HG03025 (cell line): Measurements from ENCODE around the gene IL25.
"Not testable (repeated sequence)": the region's sequence is repeated elsewhere in the genome, so short reads cannot be mapped to it uniquely, and the experiment has no call there.

Source experiments
- ATAC-seq: cut with Tn5 transposase; IDR thresholded peaks from one replicate; pipeline ENCODE4 v1.9.1; 2021; ENCODE audit warnings: mild to moderate bottlenecking, moderate library complexity; ENCODE audit not compliant: unreplicated experiment, low FRiP score

Gene IL25

DNA sequence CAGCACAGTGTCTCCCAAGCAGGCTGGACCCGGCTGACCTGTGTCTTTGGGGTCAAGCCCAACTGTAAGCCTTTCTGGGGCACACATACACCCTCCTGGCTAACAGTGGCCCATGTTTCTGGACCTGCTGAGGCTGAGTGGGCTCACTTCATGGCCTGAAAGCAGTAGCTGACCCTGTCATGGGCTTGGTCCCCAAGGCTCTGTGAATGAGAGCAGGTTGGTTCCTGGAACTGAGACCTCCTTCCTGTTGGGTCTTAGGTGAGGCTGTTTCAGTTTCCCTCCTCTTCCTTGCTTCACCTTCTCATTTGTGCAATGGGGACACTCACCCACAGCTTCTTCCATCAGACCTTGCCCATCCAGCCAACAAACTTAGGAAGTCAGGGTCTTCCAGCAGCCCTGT lies 744 bp upstream of the IL25 start:
- no peak for ATAC-seq

DNA sequence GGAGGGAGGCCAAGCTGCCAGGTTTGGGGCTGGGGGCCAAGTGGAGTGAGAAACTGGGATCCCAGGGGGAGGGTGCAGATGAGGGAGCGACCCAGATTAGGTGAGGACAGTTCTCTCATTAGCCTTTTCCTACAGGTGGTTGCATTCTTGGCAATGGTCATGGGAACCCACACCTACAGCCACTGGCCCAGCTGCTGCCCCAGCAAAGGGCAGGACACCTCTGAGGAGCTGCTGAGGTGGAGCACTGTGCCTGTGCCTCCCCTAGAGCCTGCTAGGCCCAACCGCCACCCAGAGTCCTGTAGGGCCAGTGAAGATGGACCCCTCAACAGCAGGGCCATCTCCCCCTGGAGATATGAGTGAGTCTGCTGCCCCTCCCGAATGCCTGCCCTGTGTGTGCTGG lies 432 bp downstream of the IL25 start:
- no peak for ATAC-seq

DNA sequence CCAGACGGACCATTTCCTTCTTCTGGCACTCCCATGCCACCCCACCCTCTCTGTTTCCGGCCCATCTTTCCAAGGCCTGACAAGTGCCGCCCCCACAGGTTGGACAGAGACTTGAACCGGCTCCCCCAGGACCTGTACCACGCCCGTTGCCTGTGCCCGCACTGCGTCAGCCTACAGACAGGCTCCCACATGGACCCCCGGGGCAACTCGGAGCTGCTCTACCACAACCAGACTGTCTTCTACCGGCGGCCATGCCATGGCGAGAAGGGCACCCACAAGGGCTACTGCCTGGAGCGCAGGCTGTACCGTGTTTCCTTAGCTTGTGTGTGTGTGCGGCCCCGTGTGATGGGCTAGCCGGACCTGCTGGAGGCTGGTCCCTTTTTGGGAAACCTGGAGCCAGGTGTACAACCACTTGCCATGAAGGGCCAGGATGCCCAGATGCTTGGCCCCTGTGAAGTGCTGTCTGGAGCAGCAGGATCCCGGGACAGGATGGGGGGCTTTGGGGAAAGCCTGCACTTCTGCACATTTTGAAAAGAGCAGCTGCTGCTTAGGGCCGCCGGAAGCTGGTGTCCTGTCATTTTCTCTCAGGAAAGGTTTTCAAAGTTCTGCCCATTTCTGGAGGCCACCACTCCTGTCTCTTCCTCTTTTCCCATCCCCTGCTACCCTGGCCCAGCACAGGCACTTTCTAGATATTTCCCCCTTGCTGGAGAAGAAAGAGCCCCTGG lies 3.1 kb downstream of the IL25 start:
- ATAC-seq: no peak

DNA sequence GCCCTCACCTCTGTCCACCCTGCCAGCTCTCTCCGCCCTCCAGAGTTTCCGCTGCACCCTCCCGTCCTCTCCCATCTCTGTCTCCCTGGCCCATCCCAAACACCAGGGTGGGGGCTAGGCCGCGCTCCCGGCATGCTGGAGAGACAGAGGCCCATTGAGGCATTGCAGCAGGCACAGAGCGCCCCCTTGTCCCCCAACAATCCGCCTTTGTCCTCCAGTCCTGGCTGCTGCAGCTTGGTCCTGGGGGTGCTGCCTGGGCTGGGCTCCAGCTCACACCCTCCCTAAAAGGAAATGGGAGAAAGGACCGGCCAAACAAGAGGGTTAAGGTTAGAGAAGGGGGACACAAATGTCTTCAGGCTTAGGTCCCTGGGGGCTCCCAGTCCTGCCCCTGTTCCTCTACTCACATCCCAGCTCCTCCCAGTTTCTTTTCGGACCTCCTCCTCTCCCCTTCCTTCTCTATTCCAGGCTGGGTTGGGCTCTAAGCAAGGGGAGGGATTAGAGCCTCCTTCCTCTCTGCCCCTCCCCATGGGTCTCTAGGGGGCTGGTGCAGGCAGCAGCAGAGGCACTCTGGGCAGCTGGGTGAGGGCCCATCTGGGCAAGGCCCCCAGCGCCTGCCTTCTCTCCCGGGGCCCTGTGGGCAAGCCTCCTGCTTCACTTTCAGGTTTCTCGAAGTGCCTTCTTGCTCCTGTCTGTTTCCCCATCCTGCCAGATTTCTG lies 4.0 kb downstream of the IL25 start, which contains the start of gene CMTM5:
Gene CMTM5 (plus strand): TSS at position 565 of the 716 bp plus-strand sequence. CDS start 206 bp downstream, outside the sequence.
- ATAC-seq: no peak

DNA sequence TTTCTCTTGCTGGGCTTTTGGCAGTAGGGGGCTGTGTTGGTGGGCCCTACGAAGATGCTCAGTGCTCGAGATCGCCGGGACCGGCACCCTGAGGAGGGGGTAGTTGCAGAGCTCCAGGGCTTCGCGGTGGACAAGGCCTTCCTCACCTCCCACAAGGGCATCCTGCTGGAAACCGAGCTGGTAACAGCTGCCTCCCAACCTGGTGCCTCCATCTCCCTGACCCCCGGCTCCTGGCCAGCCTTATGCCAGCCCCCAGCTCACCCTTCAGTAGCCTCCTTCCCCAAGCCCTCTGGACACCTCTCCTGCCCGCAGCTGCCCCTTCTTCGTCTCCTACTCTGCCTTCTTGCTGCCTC lies 4.6 kb downstream of the IL25 start:
- no peak for ATAC-seq

DNA sequence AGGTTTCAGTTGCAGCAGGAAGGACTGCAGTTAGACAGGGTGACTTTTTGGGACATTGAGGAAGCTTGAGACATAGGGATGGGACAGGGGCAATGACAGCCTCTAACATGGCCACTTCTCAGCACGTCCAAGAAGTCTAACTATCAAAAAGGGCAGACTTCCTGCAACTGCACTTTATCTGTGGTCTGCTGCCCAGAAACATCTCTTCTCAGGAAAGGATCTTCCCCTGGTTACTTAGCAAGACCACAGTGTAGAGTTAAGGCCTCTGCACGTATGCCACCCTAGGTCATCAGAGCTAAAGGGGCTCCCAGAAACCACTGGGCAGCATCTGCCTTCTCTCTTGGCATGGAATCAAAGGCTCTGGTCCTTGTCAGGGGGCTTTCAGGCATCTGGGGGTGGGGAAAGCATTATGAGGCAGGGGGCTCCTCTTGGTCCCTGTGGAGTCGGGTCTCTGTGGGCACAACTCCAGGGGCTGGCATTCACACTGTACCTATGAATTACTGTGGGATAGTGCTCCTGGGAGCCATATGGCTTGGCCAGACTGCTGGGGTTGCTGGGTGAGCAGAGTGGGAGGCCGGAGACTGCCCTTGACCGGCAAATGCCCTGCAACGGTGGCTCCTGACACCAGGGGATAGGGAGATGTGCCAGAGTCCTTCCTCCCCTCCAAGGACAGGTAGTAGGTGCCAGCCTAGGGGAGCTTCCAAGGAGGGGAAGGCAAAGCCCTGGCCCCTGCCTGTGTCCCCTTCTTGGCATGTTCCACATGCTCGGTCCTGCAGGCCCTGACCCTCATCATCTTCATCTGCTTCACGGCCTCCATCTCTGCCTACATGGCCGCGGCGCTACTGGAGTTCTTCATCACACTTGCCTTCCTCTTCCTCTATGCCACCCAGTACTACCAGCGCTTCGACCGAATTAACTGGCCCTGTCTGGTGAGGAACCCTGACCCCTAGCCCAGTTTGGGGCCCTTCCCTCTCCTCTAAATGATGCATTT lies 5.3 kb downstream of the IL25 start:
- ATAC-seq: no peak

DNA sequence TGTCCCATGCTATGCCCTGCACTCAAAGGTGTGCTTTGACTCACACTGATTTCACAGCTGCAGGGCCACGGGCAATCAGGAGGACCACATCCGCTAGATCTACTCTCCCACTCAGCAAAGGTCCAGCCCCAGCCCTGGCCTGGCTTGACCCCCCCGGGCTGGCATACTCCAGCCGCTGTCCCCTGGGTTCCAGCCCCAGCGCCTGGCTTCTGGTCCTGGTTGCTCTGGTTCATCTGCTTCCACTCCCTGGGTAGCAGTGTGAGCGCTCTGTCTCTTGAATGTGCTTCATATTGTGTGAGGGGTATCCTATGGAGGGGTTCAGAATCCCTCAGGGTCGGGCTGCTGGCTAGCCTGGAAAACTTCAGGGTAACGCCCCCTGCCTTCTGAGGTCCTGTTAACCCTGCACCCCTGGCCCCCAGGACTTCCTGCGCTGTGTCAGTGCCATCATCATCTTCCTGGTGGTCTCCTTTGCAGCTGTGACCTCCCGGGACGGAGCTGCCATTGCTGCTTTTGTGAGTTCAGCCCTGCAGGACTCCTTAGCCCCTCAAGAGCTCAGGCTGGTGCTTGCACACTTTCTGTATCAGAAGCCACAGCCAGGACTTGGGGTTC lies 6.1 kb downstream of the IL25 start:
- no peak for ATAC-seq

GRCh38 chr14:23379366-23380196 lies 7.0 kb downstream of the IL25 start:
- no peak for ATAC-seq

- no peak for ATAC-seq
Observed at GRCh38 chr14:23380197-23380914, 7.7 kb downstream of the IL25 start.

- ATAC-seq: no peak
Observed at GRCh38 chr14:23380976-23381375, 8.4 kb downstream of the IL25 start.

DNA sequence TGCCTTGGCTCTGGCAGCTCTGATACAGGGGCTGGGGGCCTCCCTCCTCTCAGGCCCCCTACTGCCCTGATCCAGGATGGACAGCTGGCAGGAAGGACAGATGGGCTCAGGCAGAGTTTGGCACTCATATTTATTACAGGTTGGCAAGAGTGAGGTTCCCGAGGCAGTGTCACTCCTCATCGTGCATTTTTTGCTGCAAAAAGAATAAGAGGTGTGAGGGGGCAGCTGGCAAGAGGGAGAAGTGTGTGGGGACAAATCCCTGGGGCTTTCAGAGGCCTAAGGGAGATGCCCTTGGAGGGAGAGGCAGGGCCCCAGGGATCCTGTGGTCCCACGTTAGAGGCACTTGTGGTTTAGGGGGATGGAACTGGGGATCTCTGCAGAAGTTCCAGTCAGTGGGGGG lies 9.3 kb downstream of the IL25 start:
- ATAC-seq: no peak

DNA sequence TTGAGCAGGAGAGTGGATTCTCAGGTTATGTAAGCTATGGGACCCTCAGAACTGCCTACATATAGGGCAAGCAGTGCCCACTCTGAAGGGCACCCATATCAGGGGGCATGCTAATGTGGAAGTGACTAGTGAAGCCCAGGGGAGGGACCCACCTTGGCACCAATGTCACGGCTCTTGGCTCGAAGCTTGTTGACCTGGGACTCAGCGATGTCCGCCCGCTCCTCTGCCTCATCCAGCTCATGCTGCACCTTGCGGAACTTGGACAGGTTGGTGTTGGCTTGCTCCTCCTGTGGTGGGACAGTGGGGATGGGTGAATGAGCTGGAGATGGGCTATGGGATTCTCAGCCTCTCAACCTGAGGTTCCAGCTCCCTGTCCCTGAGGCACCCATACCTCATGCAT lies 9.7 kb downstream of the IL25 start:
- ATAC-seq: no peak

DNA sequence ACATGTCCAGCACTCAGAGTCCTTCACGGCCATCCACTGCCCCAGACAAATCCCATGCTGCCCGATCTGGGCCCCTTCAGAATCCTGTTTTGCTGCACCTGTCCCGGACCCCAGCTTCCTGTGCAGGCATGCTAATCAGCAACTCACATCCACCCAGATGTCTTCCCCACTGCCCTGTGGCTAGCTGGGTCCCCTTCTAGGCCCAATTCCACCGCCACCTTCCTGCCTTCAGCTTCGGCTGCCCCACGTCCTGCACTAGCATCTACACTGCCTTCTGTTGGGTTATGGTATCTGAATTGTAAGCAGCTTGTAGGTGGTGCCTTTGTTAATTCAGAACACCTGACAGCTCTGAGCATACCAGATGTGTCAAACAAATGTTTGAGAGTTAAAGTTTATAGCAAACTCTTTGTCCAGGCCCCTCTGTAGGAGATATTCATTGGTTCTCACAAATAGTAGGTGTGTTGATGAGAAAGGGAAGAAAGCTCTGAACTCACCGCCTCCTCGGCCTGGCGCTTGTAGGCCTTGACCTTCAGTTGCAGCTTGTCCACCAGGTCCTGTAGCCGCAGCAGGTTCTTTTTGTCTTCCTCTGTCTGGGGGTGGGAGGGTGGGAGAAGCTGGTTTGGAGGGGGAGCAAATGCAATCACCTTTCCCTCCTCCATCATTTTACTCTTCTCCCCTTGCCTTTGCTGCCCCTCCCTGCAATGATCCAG lies 10.3 kb downstream of the IL25 start:
- ATAC-seq: no peak

- no peak for ATAC-seq
Observed at GRCh38 chr14:23384364-23385080, 11.9 kb downstream of the IL25 start.

DNA sequence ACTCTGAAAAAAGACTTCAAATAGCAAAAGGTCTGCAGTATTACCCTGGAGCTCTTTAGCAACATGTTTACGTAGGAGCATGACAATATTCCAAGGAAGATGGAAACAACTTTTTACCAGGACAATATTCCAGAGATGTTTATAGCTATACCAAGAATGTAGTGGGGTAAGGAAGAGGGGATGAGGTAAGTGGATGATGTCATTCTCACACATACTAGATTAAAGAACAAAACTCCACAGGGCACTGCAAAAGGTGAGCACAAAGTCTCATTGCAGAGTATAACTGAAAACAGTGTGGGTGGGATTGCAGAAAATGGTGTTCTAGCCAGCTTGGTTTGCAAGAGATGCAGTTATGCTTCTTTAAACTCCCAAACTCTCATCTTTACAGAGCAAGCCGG lies 12.6 kb downstream of the IL25 start:
- ATAC-seq: no peak

GRCh38 chr14:23385642-23386265 lies 13.1 kb downstream of the IL25 start:
- ATAC-seq: no peak

- ATAC-seq: not testable (repeated sequence)
Observed at GRCh38 chr14:23386266-23386657, 13.7 kb downstream of the IL25 start.
